ENCODE measurements around the gene KCNIP2. TPM values are rescaled to one million over a fixed set of nuclear protein-coding genes. Genes with fewer than 3 reads are reported as not detected.

KCNIP2 gene
- total RNA-seq, 1 experiment from 2014 or later, result 4.3 TPM

DNA sequence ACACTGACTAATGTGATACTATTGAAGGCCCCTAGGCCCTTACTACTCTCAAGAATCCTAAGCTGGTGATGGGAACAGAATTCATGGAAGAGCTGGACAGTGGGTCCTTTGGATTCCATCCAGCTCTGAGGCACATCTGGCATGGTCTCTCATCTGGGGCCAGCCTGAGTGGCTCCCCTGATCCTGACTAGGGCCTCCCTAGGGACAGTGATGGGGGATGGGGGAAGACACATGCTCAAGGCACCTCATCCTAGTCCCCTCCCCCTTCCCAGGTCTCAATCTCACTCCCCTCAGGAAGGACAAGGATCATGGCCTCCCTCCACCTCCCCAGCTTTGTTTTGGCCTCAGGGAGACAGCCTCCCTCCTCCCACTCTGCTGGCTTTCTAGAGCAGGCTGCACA, 1.8 kb downstream of the KCNIP2 start:
- peaks cover 5% of the 10 kb centered on the region; the same call in 1 of the 2 replicates for H3K4me1 ChIP-seq (ENCODE audit: control insufficient read depth, insufficient read depth, low read length)
- no peak overlapping the region for H3K27ac ChIP-seq (ENCODE audit: low read length)
- no peaks in the 10 kb centered on the region for H3K36me3 ChIP-seq (ENCODE audit: control insufficient read depth, insufficient read depth, low read length)
- ChIA-PET POLR2A (no interaction called here), CTCF (interaction anchor here (0.5 to 2.6 kb wide), 9 partner anchors 10 to 231 kb away, joined by 3 to 48 read pairs (median 4); no protein-coding TSS in a partner anchor)
- TF ChIP-seq, protein P1, sequence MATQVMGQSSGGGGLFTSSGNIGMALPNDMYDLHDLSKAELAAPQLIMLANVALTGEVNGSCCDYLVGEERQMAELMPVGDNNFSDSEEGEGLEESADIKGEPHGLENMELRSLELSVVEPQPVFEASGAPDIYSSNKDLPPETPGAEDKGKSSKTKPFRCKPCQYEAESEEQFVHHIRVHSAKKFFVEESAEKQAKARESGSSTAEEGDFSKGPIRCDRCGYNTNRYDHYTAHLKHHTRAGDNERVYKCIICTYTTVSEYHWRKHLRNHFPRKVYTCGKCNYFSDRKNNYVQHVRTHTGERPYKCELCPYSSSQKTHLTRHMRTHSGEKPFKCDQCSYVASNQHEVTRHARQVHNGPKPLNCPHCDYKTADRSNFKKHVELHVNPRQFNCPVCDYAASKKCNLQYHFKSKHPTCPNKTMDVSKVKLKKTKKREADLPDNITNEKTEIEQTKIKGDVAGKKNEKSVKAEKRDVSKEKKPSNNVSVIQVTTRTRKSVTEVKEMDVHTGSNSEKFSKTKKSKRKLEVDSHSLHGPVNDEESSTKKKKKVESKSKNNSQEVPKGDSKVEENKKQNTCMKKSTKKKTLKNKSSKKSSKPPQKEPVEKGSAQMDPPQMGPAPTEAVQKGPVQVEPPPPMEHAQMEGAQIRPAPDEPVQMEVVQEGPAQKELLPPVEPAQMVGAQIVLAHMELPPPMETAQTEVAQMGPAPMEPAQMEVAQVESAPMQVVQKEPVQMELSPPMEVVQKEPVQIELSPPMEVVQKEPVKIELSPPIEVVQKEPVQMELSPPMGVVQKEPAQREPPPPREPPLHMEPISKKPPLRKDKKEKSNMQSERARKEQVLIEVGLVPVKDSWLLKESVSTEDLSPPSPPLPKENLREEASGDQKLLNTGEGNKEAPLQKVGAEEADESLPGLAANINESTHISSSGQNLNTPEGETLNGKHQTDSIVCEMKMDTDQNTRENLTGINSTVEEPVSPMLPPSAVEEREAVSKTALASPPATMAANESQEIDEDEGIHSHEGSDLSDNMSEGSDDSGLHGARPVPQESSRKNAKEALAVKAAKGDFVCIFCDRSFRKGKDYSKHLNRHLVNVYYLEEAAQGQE (IDR thresholded peaks at IDR 0.05; ENCODE audit: insufficient read depth in 1 of 2, low read depth in 2 of 2, low read length in 1 of 2), result no peak
- TF ChIP-seq SIN3A (IDR thresholded peaks at IDR 0.05; ENCODE audit: borderline replicate concordance, insufficient read depth, low read depth, low read length) (no peak), TCF7L2 (IDR thresholded peaks at IDR 0.05; ENCODE audit: low read depth, low read length) (no peak), POLR2AphosphoS5 (IDR thresholded peaks at IDR 0.05; ENCODE audit: low read depth, low read length) (no peak)
- TF ChIP-seq, protein P2, sequence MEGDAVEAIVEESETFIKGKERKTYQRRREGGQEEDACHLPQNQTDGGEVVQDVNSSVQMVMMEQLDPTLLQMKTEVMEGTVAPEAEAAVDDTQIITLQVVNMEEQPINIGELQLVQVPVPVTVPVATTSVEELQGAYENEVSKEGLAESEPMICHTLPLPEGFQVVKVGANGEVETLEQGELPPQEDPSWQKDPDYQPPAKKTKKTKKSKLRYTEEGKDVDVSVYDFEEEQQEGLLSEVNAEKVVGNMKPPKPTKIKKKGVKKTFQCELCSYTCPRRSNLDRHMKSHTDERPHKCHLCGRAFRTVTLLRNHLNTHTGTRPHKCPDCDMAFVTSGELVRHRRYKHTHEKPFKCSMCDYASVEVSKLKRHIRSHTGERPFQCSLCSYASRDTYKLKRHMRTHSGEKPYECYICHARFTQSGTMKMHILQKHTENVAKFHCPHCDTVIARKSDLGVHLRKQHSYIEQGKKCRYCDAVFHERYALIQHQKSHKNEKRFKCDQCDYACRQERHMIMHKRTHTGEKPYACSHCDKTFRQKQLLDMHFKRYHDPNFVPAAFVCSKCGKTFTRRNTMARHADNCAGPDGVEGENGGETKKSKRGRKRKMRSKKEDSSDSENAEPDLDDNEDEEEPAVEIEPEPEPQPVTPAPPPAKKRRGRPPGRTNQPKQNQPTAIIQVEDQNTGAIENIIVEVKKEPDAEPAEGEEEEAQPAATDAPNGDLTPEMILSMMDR (IDR thresholded peaks at IDR 0.05), result no peak
- H3K27me3 ChIP-seq (ENCODE audit: control insufficient read depth, insufficient read depth, low read length), result no peaks in the 10 kb centered on the region
- no TSS peak for BruUV-seq (replicated peaks)
- DNase-seq (ENCODE audit: low read depth, low spot score), result no peak
- no peak overlapping the region for H3K4me3 ChIP-seq (ENCODE audit: low read depth in 2 of 2, low read length in 2 of 2)
- no peak for ATAC-seq
- intact Hi-C loops (cut with micrococcal nuclease; ENCODE audit: unreplicated experiment), result loop anchor here (2.0 kb wide), 2 partner anchors 47 to 231 kb away; no protein-coding TSS in a partner anchor
- in situ Hi-C loops (cut with HindIII; ENCODE audit: low pct_unique_long_range_greater_than_20kb, low sequenced_read_pairs), result no loop called here
- no peaks in the 10 kb centered on the region for H3K9me3 ChIP-seq (ENCODE audit: control insufficient read depth, insufficient read depth, low read depth, low read length)

DNA sequence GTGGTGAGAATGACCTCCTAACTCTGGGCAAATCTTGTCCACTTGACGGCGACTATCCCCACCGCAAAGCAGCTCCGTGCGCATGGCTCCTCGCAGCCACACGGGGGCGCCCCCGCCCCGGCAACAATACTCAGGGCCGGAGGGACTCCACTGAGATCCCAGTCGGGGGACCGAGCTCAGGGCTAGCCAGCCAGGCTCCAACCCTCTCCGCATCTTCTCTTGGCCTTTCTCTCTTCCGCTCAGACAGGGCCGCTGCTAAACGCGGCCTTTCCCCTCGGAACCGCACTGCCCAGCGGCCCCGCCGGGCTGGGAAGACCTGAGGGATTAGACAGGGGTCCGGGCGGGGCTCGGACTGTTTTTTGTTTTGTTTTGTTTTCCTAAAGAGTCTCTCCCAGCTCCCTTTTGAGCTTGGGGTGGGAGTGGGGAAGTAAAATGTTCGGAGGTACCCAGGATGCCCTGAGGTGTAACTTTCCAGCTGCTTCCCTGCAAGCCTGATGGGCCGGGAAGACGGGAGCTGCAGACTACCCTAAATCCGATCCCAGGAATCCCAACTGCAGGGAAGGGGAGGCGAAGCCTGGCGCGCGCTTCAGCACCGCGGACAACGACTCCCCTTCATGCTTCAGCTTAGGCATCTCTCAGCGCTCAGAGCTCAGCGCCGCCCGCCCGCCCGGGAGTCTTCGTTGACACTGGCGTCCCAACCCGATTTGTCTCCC, 2.7 kb downstream of the KCNIP2 start:
- POLR2A ChIA-PET, result interaction anchor here (0.6 kb wide), 1 partner anchor 188 kb away, joined by 3 read pairs; no protein-coding TSS in a partner anchor
- DNase-seq (ENCODE audit: low read depth, low spot score), result no peak
- Histone ChIP-seq H3K36me3 (ENCODE audit: control insufficient read depth, insufficient read depth, low read length) (no peaks in the 10 kb centered on the region), H3K4me1 (ENCODE audit: control insufficient read depth, insufficient read depth, low read length) (peaks cover 5% of the 10 kb centered on the region; the same call in 1 of the 2 replicates), H3K27ac (ENCODE audit: low read length) (no peak overlapping the region), H3K4me3 (ENCODE audit: low read depth in 2 of 2, low read length in 2 of 2) (peak overlapping the region in 1 of 2 experiments; percentile 41; a peak in 1 of 4 replicates), H3K9me3 (ENCODE audit: control insufficient read depth, insufficient read depth, low read depth, low read length) (no peaks in the 10 kb centered on the region), H3K27me3 (ENCODE audit: control insufficient read depth, insufficient read depth, low read length) (no peaks in the 10 kb centered on the region)
- TF ChIP-seq TCF7L2 (IDR thresholded peaks at IDR 0.05; ENCODE audit: low read depth, low read length), result no peak
- no peak for TF ChIP-seq POLR2AphosphoS5 (IDR thresholded peaks at IDR 0.05; ENCODE audit: low read depth, low read length)
- TF ChIP-seq, protein P2 (IDR thresholded peaks at IDR 0.05), result peak; percentile 99
- TF ChIP-seq, protein P1 (IDR thresholded peaks at IDR 0.05; ENCODE audit: insufficient read depth in 1 of 2, low read depth in 2 of 2, low read length in 1 of 2), result peak; percentile 87 to 91
- BruUV-seq (replicated peaks), result no TSS peak
- intact Hi-C loops (cut with micrococcal nuclease; ENCODE audit: unreplicated experiment) (loop anchor here (2.0 kb wide), 2 partner anchors 48 to 232 kb away; no protein-coding TSS in a partner anchor), in situ Hi-C loops (cut with HindIII; ENCODE audit: low pct_unique_long_range_greater_than_20kb, low sequenced_read_pairs) (no loop called here)
- CTCF ChIA-PET, result interaction anchor here (0.5 to 2.6 kb wide), 19 partner anchors 8 to 232 kb away, joined by 3 to 48 read pairs (median 5); partner anchors contain the start of gene NPM3
- peak; percentile 89 for ATAC-seq

All from Panc1 (cell line).